HG03139 (cell line): ENCODE measurements around the gene DTX2.
"Not testable (repeated sequence)": the region's sequence is repeated elsewhere in the genome, so short reads cannot be mapped to it uniquely, and the experiment has no call there.

Experiments used
- ATAC-seq: cut with Tn5 transposase; IDR thresholded peaks from one replicate; pipeline ENCODE4 v1.9.1; 2021; ENCODE audit not compliant: unreplicated experiment

DTX2 gene

GRCh38 chr7:76485822-76486610, 24.5 kb downstream of the DTX2 start:
- ATAC-seq, result peak; percentile 2

- peak; percentile 99 for ATAC-seq
Observed at GRCh38 chr7:76486618-76487017, 25.1 kb downstream of the DTX2 start.

GRCh38 chr7:76487969-76488368, 26.5 kb downstream of the DTX2 start:
- ATAC-seq, result not testable (repeated sequence)

GRCh38 chr7:76492139-76492538, 30.6 kb downstream of the DTX2 start:
- not testable (repeated sequence) for ATAC-seq

- not testable (repeated sequence) for ATAC-seq
Observed at GRCh38 chr7:76495717-76496116, 34.2 kb downstream of the DTX2 start.

- not testable (repeated sequence) for ATAC-seq
Observed at GRCh38 chr7:76497918-76498582, 36.5 kb downstream of the DTX2 start.

GRCh38 chr7:76498583-76499200, 37.2 kb downstream of the DTX2 start:
- ATAC-seq, result not testable (repeated sequence)

- ATAC-seq, result not testable (repeated sequence)
Observed at GRCh38 chr7:76499201-76499923, 37.9 kb downstream of the DTX2 start.

GRCh38 chr7:76499924-76500241, 38.4 kb downstream of the DTX2 start:
- not testable (repeated sequence) for ATAC-seq

- not testable (repeated sequence) for ATAC-seq
Observed at GRCh38 chr7:76502224-76502623, 40.7 kb downstream of the DTX2 start.

GRCh38 chr7:76502836-76503235, 41.3 kb downstream of the DTX2 start:
- ATAC-seq, result not testable (repeated sequence)

- not testable (repeated sequence) for ATAC-seq
Observed at GRCh38 chr7:76503244-76503643, 41.7 kb downstream of the DTX2 start.

GRCh38 chr7:76504351-76505167, 43.0 kb downstream of the DTX2 start:
- not testable (repeated sequence) for ATAC-seq

- ATAC-seq, result no peak
Observed at GRCh38 chr7:76505168-76506080, 43.9 kb downstream of the DTX2 start.

GRCh38 chr7:76506081-76506440, 44.6 kb downstream of the DTX2 start:
- ATAC-seq, result no peak

GRCh38 chr7:76506643-76507042, 45.1 kb downstream of the DTX2 start:
- ATAC-seq, result not testable (repeated sequence)

GRCh38 chr7:76507723-76508406, 46.4 kb downstream of the DTX2 start:
- no peak for ATAC-seq

GRCh38 chr7:76509931-76510877, 48.7 kb downstream of the DTX2 start, which contains the start of gene UPK3B:
Gene UPK3B, plus strand, starts transcription at chr7:76510552. Its CDS starts 101 bp downstream, at chr7:76510653.
- ATAC-seq, result no peak
